Activated CD8-positive, alpha-beta memory T cell treated with anti-CD3 and anti-CD28 coated beads, Interleukin-2, amount 50 U/mL, for 4 hours (primary cell): ENCODE measurements around the gene SPTBN1.

Experiments used
- DNase-seq: peaks from one replicate; pipeline ENCODE4 v3.0.0-alpha.2; 2020

Gene SPTBN1

DNA sequence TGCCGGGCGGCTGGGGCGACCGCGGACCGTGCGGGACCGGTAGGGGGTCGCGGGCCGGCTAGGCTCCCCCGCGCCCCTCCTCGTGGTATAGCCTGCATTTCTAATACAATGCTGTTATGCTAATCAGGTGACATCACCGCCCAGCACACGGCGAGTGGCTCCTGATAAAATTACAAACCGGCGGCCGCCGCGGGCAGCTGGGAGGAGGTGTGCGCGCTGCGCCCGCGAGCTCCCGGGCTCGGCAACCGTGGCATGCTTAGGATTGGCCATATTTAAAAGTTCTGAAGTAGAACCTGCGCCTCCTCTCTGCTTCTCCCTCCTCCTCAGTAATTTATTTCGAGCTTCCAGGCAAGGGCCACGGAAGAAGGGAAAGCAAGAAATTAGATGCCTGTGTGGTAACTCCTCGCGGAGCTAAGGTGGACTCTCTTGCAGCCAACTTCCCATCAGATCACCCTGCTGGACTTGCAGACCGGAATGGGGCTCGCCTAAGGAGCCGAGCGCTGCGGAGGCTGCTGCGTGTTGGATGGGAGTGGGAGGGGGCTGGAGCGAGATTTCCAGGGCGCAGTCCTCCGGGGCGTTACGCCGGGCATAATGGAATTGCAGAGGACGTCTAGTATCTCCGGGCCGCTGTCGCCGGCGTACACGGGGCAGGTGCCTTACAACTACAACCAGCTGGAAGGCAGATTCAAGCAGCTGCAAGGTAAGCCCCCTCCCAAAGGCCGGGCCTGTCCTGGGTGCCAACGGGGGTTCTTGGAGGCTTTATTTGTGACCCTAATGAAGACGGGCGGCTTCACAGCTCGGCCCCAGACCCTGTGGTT lies 102.3 kb downstream of the SPTBN1 start:
- peak; percentile 67 for DNase-seq

- DNase-seq = no peak
Measured at GRCh38 chr2:54559006-54559445, 102.9 kb downstream of the SPTBN1 start.

DNA sequence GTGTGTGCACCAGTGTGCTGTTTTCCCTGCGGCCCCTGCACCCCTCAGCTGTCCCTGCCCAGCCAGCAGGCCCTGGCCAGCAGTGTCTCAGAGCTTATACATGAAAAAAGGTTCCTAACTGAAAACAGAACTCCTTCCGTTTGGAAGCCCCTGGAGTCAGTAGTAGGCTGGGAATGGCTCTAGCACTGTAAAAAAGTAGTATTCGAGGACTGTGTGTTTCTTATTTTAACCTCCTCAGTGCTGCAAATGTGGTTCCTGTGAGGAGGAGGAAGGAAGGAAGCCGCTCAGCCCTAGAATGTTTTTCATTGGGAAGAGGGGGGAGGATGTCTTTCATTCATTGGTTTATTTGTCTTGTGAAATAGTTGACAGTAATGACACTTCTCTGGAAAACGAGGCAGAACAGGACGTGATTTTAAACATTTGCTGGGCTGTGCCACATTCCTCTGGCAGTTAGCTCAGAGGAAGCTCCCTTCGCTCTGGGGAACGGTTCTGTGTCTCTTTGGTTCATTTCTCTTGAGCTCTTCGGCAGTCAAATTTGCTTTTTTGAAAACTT lies 103.5 kb downstream of the SPTBN1 start:
- no peak for DNase-seq

- DNase-seq = no peak
Measured at GRCh38 chr2:54560146-54560881, 104.2 kb downstream of the SPTBN1 start.

GRCh38 chr2:54561010-54561409 lies 104.9 kb downstream of the SPTBN1 start:
- no peak for DNase-seq

DNA sequence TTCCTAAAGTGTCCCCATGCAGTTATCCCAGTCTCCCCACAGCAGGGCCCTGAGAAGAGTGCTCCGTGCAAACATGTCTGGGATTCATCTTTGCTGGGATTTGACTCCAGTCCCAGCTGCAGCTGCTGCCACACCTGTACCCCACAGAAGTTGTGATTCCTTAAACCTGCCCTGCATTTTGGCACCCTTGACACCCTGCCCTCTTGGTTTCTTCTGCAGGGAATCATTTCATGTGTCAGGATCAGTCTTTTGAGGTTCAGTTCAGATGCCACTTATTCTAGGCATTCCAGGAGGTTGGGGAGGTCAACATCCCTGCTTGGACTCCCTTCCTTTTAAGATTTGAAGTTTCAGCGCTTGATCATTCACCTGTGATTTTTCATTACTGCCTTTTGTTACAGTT lies 108.3 kb downstream of the SPTBN1 start:
- DNase-seq = no peak

DNA sequence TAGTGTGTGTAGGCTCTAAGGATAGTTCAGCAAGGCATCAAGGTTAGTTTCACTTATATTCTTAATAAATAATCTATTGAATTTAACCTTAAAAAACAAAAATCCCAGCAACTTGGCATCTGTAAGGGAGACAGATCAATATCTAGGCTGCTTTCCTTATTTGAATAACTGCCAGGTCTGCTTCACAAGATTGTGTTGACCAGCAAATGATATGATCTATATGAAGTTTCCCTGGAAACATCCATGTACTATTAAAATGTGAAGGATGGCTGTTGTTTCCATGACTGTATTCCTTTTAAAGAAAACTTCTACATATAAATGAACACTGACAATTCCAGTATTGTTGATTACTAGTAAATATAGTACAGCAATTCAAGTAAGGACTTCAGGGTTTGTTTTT lies 109.4 kb downstream of the SPTBN1 start:
- DNase-seq = no peak

DNA sequence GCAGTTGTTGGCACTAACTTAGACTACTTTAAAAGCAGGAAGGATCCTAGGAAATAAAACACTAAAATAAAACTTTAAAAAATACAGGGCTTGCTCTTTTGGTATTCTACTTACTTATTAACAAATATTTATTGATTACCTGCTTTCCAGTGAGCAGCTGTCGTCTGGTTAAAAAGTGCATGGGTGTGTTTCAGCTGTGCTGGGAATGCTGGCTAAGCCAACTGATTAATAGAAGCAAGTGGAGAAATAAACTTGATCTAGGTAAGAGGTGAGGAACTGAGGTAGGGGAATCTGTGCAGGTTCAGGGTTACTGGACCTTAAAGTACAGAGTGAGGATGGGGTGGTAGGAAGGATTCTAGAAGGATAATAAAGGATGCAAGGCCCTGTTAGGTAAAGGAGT lies 110.8 kb downstream of the SPTBN1 start:
- no peak for DNase-seq

DNA sequence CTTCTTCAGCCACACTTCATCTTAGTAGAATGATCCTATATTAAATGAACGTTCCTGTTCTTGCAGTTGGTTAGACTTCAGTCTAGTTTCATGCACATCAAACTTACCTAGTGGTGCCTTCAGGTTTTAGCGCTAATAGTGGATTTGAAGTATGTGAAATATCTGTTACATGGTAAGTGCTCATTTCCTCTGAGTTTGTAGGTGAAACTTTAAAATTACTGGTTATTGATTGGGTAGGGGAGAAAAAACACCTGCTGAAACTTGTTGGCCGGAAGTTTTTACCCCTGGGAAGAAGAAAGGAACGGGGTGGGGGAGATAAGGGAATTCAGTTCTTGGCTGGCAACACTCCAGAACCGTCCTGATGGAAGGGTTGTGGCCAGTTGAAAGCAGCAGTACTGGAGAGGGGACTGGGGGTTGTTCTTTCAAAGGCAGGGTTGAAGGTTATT lies 112.8 kb downstream of the SPTBN1 start:
- no peak for DNase-seq

DNA sequence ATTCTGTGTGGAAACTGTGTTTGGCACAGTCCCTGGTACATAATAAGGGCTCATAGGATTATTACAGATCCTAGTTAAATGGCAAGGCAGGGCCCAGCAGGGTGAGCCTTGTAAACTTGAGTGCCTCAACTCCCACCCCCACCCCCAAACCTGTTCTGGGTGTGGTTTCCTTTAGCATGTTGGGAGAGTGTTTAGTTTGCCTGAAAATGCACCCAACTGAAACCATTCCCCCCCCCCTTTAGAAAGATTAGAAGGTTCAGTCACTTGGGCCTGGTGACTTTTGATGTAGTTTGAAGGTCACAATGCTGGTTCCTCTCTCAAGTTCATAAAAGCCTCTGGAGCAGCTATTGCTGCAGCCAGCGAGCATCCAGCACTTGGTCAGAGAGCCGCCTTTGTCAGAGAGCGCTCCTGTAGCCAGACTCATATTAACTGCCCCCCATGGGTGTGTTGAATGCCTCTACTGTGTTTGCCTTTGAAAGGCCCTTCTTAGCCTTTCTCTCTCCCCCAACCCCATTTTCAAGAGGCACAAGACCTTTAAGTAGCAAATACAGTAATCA lies 113.7 kb downstream of the SPTBN1 start:
- DNase-seq = no peak

- DNase-seq = no peak
Measured at GRCh38 chr2:54570321-54570855, 114.3 kb downstream of the SPTBN1 start.

- peak; percentile 47 for DNase-seq
Measured at GRCh38 chr2:54570925-54571694, 115.0 kb downstream of the SPTBN1 start.

DNA sequence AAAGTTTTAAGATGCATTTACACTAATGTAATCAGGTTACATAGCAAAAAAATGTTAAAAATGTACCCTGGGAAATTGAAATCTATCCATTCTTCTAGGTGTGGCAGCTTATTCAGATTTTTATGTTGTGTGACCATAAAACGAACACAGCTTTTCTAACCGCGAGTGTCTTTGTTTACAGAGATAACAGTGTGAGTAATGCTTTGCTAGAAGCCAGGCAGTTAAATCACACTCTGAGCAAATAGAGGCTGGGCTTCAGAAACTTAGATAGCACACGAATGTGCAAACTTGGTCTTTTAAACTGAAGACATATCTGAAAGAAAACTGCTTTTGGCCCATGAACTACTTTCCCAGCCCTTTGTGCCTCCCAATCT lies 116.1 kb downstream of the SPTBN1 start:
- no peak for DNase-seq

GRCh38 chr2:54572636-54573536 lies 116.8 kb downstream of the SPTBN1 start:
- peak; percentile 52 for DNase-seq

GRCh38 chr2:54573537-54573919 lies 117.4 kb downstream of the SPTBN1 start:
- DNase-seq = no peak

DNA sequence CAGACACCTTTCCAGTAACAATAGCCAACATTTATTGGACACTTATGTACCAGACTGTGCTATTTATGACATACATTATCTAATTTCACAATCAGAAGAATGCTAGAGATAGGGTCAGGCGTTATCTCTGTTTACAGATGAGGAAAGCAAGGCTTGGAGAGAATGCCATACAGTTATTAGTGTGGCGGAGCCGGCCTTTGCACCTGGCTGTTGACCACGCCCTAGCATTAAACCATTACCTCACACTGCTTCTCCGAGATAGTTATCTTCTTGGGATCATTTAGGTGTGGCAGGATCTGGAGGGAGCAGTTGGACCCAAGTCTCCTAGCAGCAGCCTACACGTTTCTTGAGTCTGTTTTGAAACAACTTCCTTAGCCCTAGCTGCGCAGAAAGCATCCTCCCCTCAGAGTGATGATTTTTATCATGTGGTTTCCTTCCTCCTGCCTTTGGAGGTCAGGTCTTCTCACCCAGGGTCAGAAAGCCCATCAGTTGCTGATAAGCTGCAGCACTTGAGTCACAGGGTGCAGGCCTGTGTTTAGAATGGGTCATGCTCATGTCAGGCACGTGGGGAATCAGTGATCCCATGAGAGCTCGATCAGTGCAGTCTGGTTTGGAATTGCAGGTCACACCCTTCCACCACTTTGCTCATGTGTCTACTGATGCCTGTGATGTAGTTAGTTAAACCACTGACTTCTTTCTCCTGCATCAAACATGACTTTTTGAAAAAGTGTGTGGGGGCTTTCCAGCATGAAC lies 118.2 kb downstream of the SPTBN1 start:
- DNase-seq = peak; percentile 68

- no peak for DNase-seq
Measured at GRCh38 chr2:54574860-54575247, 118.7 kb downstream of the SPTBN1 start.

DNA sequence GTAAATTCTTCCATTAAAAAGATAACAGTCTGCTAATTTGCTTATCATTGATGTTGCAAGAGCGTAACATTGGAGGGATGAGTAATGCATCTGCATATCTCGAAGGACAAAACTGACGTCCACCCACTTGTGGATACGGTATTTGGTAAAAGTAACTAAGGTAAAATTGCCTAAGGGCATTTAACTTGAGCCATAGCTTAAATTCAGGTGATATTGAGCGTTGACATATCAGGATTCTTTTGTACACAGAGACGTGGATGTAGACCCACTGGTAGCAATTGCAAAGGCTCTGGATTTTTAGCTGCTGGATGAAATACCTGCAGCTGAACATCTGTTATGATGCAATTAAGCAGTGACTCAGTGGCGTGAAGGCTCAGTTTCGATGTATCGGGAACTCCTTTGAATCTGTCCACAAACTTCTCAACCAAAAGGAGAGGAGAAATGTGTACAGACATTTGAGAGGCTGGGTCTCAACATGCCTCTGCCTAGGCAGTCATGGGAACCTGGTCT lies 119.3 kb downstream of the SPTBN1 start:
- no peak for DNase-seq

DNA sequence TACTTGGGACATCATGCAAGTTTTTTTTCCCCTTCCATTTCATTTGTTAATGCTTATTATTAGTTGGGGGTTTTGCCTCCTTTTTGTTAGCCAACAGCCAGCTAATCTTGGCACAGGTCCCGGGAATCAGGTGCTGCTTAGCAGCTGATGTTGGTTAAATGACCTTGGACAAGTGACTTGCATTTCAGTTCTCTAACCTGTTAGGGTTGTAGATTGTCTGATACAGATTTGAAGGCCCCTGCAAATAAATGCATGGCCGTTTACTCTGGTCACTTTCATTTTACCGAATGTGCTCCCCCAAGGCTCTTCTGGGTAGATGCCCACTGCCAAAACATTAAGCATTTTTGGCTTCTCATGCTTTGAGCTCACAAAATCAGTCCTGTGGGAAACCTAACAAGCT lies 120.9 kb downstream of the SPTBN1 start:
- no peak for DNase-seq

DNA sequence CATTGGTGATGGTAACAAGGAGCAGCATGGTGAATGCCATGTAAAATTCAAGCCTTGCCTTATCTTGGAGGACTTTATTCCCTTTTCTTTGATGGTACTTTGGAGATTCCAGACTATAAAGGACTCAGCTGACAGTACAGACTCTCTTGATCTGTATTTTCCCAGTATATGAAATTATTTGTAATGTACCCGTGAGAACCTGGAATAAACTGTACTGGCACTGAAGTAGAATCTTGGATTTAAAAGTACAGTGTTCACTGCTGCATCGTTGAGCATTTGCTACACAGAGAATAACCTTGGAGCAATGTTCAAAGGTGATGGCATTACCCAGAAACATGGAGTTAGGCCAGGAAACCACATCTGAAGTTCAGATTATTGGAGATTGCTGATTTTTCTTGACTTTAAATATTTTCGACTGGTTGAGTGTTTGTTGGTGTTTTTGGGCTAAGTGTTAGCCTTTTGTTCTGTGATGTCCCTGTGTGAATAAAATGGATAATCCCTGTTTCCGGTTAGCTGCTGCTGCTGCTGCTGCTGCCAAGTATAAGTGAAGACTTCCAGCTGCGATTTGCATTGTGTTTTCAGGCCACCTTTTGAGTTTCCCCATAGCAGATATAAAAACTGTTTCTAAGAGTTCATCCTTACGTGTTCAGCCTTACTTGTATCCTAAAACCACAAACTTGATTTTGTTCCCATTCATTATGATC lies 122.0 kb downstream of the SPTBN1 start:
- no peak for DNase-seq
